K562 (cell line): ENCODE data around the gene UVRAG. TPM values are rescaled to one million over a fixed set of nuclear protein-coding genes. Genes with fewer than 3 reads are reported as not detected.

Experiments used
- ATAC-seq: fragments of 200-7000 bp; cut with Tn5 transposase; 3 replicates; pipeline ENCODE4 v1.9.1; 2020; ENCODE audit warnings: moderate library complexity
- BruUV-seq: library from RNA; stranded (reverse); fragments of 400-500 nt; replicated peaks from 2 replicates; lab custom pipeline; 2021; lab: Mats Ljungman, UMichigan
- CTCF ChIA-PET: fragments of 300-600 bp; formaldehyde crosslinking; extraction: SDS; loops from one replicate; lab custom pipeline; 2021; ENCODE audit warnings: low intra/inter-chr PET ratio; lab: Yijun Ruan, JAX
- POLR2A ChIA-PET: fragments of 300-600, 350-650 bp; sonication (Branson Sonifier 250); formaldehyde crosslinking; extraction: SDS; loops from one replicate; lab custom pipeline; 2021; ENCODE audit warnings: antibody characterized with exemption, inconsistent platforms; lab: Yijun Ruan, JAX
- DNase-seq, 4 experiments: peaks; one replicate each; pipeline versions ENCODE4 v3.0.0 to v3.0.0-alpha.2; 2011 to 2018; ENCODE audit warnings: low spot score in 3 of 4, mixed read lengths in 3 of 4; ENCODE audit errors: extremely low read depth in 1 of 4
- FAIRE-seq: peaks from 2 replicates; lab custom pipeline; 2011; peaks lifted over from hg19 to GRCh38; lab: Jason Lieb, UNC
- H2AFZ ChIP-seq: 2 replicates; pipeline ENCODE4 v1.6.0; 2011; ENCODE audit warnings: low read depth, low read length, control low read depth, inconsistent platforms
- H3K27ac ChIP-seq: fragments of 200-600 bp; 3 replicates; pipeline ENCODE4 v1.8.0; 2011; ENCODE audit warnings: low read depth, mild to moderate bottlenecking, control low read depth, inconsistent platforms, low read length, moderate library complexity, mixed read lengths; ENCODE audit errors: extremely low read depth
- H3K27me3 ChIP-seq, 2 experiments: fragments of 300-600 bp in 1 of 2; 2 replicates in 1 of 2; 3 replicates in 1 of 2; pipeline versions ENCODE4 v1.6.0 to v1.8.0; 2011; ENCODE audit warnings: inconsistent platforms in 2 of 2, low read length in 2 of 2, mild to moderate bottlenecking in 1 of 2, mixed read lengths in 1 of 2, moderate library complexity in 1 of 2; ENCODE audit not compliant: control insufficient read depth in 2 of 2, insufficient read depth in 2 of 2
- H3K36me3 ChIP-seq: fragments of 300-600 bp; 3 replicates; pipeline ENCODE4 v1.8.0; 2011; ENCODE audit warnings: mild to moderate bottlenecking, low read length, inconsistent platforms; ENCODE audit not compliant: control insufficient read depth, insufficient read depth
- H3K4me1 ChIP-seq, 2 experiments: fragments of 200-600 bp in 1 of 2; replicated peaks in 1 of 2; 2 replicates in 1 of 2; 3 replicates in 1 of 2; pipeline versions ENCODE4 v1.5.1 to v1.8.0; 2011; ENCODE audit warnings: inconsistent platforms in 2 of 2, low read length in 2 of 2, mild to moderate bottlenecking in 1 of 2, mixed read lengths in 1 of 2, moderate library complexity in 1 of 2; ENCODE audit not compliant: control insufficient read depth in 2 of 2, insufficient read depth in 2 of 2
- H3K4me2 ChIP-seq: 2 replicates; pipeline ENCODE4 v1.6.1; 2011; ENCODE audit warnings: low read length, control low read depth, inconsistent platforms, mixed read lengths; ENCODE audit not compliant: insufficient read depth
- H3K4me3 ChIP-seq: fragments of 200-600 bp; sonication (generic), shearing (Covaris generic); 2 replicates; pipeline ENCODE4 v1.5.1; 2016; ENCODE audit warnings: control low read depth, inconsistent platforms
- H3K79me2 ChIP-seq: fragments of 200-600 bp; 3 replicates; pipeline ENCODE4 v1.8.0; 2011; ENCODE audit warnings: low read length, inconsistent platforms; ENCODE audit not compliant: control insufficient read depth, insufficient read depth
- H3K9ac ChIP-seq, 2 experiments: 2 replicates each; pipeline versions ENCODE4 v1.6.0 to v1.6.1; 2011; ENCODE audit warnings: low read depth in 2 of 2, low read length in 2 of 2, control low read depth in 1 of 2, inconsistent platforms in 1 of 2, mild to moderate bottlenecking in 1 of 2, mixed read lengths in 1 of 2; ENCODE audit not compliant: insufficient read depth in 1 of 2
- H3K9me1 ChIP-seq: one replicate; pipeline ENCODE4 v1.6.0; 2011; ENCODE audit warnings: inconsistent platforms, mild to moderate bottlenecking, low read length, moderate library complexity; ENCODE audit not compliant: control insufficient read depth, insufficient read depth
- H3K9me3 ChIP-seq: replicated peaks from 2 replicates; pipeline ENCODE4 v1.5.1; 2011; ENCODE audit warnings: low read depth, low read length, inconsistent platforms; ENCODE audit not compliant: control insufficient read depth, insufficient read depth
- H4K20me1 ChIP-seq: replicated peaks from 2 replicates; pipeline ENCODE4 v1.6.1; 2011; ENCODE audit warnings: low read length, inconsistent platforms, mixed read lengths; ENCODE audit not compliant: control insufficient read depth, insufficient read depth
- DNMT1 ChIP-seq: fragments of 450-650 bp; IDR thresholded peaks from 2 replicates; pipeline ENCODE4 v1.6.1; 2016; ENCODE audit warnings: antibody characterized with exemption, mild to moderate bottlenecking
- FUS ChIP-seq: fragments of 200-400 bp; formaldehyde crosslinking; optimal IDR thresholded peaks from 2 replicates; pipeline ENCODE3; 2017; ENCODE audit warnings: low read depth, low read length
- HDAC6 ChIP-seq: IDR thresholded peaks from 2 replicates; pipeline ENCODE4 v1.6.1; 2012; ENCODE audit warnings: low read depth, mild to moderate bottlenecking, control low read depth, inconsistent platforms, low read length, moderate library complexity
- HEY1 ChIP-seq: fragments of 250-450 bp; sonication (Bioruptor Pico); IDR thresholded peaks from 2 replicates; pipeline ENCODE4 v1.5.0; 2020; ENCODE audit warnings: mild to moderate bottlenecking, moderate library complexity, borderline replicate concordance
- KAT7 ChIP-seq: sonication (generic); formaldehyde crosslinking; IDR thresholded peaks from 2 replicates; pipeline ENCODE4 v1.8.0; 2022; ENCODE audit warnings: missing genetic modification reagents, mild to moderate bottlenecking, borderline replicate concordance
- NR1H2 ChIP-seq: sonication (generic); formaldehyde crosslinking; IDR thresholded peaks from 2 replicates; pipeline ENCODE4 v1.4.0; 2020; ENCODE audit warnings: mild to moderate bottlenecking, missing genetic modification reagents
- RBM17 ChIP-seq: fragments of 200-400 bp; formaldehyde crosslinking; IDR thresholded peaks from 2 replicates; pipeline ENCODE4 v1.6.1; 2017; ENCODE audit warnings: low read depth, mild to moderate bottlenecking, low read length, borderline replicate concordance
- SMARCA4 ChIP-seq: fragments of 450-650 bp; IDR thresholded peaks from 2 replicates; pipeline ENCODE4 v1.6.1; 2016
- TAF9B ChIP-seq: fragments of 450-650 bp; IDR thresholded peaks from 2 replicates; pipeline ENCODE4 v1.6.1; 2018; ENCODE audit warnings: mild to moderate bottlenecking; ENCODE audit not compliant: partially characterized antibody
- ZNF253 ChIP-seq: fragments of 250-450 bp; sonication (Bioruptor Pico); conservative IDR thresholded peaks from 2 replicates; pipeline ENCODE4 v1.6.1; 2021; ENCODE audit warnings: mild to moderate bottlenecking
- ZNF431 ChIP-seq: sonication (generic); formaldehyde crosslinking; IDR thresholded peaks from 2 replicates; pipeline ENCODE4 v1.8.0; 2022; ENCODE audit warnings: mild to moderate bottlenecking, missing genetic modification reagents
- ZNF583 ChIP-seq: fragments of 250-450 bp; sonication (Bioruptor Pico); IDR thresholded peaks from 2 replicates; pipeline ENCODE4 v1.4.0; 2020
- whole genome bisulfite sequencing: fragments of 100-300 bp; shearing (Covaris generic); methylation state at CpG from one replicate; pipeline ENCODE4 v1.1.6; 2016; ENCODE audit warnings: low coverage, mixed read lengths; ENCODE audit not compliant: insufficient coverage; ENCODE audit errors: missing lambda C conversion rate; 5-methylcytosine and 5-hydroxymethylcytosine counted together
- in situ Hi-C: fragments of 300-500 bp; cut with MboI; formaldehyde crosslinking; loops from 4 replicates; pipeline ENCODE4 v1.15.0; 2018; ENCODE audit warnings: inconsistent platforms, mixed read lengths
- intact Hi-C: fragments of 100-400 bp; cut with micrococcal nuclease; formaldehyde crosslinking; loops from 2 replicates; pipeline ENCODE4 v1.14.2; 2022
- polyA plus RNA-seq, 8 experiments: library from polyadenylated mRNA; depleted of rRNA in 4 of 8; stranded (reverse) in 5 of 8; unstranded in 3 of 8; fragments of >200 nt; fragmentation: Nextera tagmentation in 2 of 8; fragmentation: Illumina TruSeq in 1 of 8; extraction: Ambion mirVana in 2 of 8; extraction: Trizol in 1 of 8; gene quantifications; 2 replicates each; pipeline versions ENCODE4 v1.2.1 to v1.2.3, GENCODE V29; 2011 to 2014; ENCODE audit warnings: inconsistent platforms in 1 of 8, missing spikeins in 1 of 8
- total RNA-seq, 7 experiments: library from RNA; depleted of rRNA in 6 of 7; stranded (reverse); fragments of >200 nt in 6 of 7; fragmentation: Illumina TruSeq in 2 of 7; extraction: Trizol in 2 of 7; gene quantifications; 2 replicates each; pipeline versions ENCODE4 v1.2.1 to v1.2.3, GENCODE V29; 2011 to 2021; ENCODE audit warnings: low replicate concordance in 1 of 7
- TF ChIP-seq, protein P1 (sequence below): fragments of 200-400 bp; formaldehyde crosslinking; IDR thresholded peaks from 2 replicates; pipeline ENCODE4 v1.6.1; 2017; ENCODE audit warnings: mild to moderate bottlenecking, low read depth, low read length, moderate library complexity
- TF ChIP-seq, protein P2 (sequence below): sonication (generic); formaldehyde crosslinking; IDR thresholded peaks from 2 replicates; pipeline ENCODE4 v1.9.0; 2022; ENCODE audit warnings: mild to moderate bottlenecking, missing genetic modification reagents
- TF ChIP-seq, protein P3 (sequence below): sonication (generic); formaldehyde crosslinking; IDR thresholded peaks from 2 replicates; pipeline ENCODE4 v1.4.0; 2020; ENCODE audit warnings: mild to moderate bottlenecking, missing genetic modification reagents
- TF ChIP-seq, protein P4 (sequence below): sonication (generic); formaldehyde crosslinking; IDR thresholded peaks from 2 replicates; pipeline ENCODE4 v1.8.0; 2023; ENCODE audit warnings: mild to moderate bottlenecking, missing genetic modification reagents

The UVRAG gene
- total and polyA plus RNA-seq, 9 of the 15 experiments (the other 6 are each of a cell fraction or from before 2014, with no cell fraction given): 3.1 to 17.8 (median 12.4) TPM

DNA sequence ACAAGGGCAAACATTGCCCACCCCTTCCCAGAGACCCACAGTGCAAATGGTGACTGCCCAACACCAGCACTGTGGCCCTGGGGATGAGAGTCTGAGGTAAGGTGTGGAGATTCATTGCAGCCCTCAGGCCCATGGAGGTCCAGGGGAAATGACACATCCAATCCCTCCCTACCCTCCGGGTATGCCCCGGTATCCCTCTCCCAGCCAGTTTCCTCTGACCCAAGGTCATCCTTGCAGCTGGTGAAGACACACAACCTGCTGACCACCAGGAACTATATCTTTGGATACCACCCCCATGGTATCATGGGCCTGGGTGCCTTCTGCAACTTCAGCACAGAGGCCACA, 18.9 kb upstream of the UVRAG start:
- H2AFZ ChIP-seq: no peak overlapping the region
- H3K27ac ChIP-seq: no peak overlapping the region
- ATAC-seq: no peak
- no peaks in the 10 kb centered on the region for H3K36me3 ChIP-seq
- H3K9ac ChIP-seq: no peak overlapping the region
- no peak for FAIRE-seq
- no peaks in the 10 kb centered on the region for H3K9me1 ChIP-seq
- DNase-seq: no peak
- no TSS peak for BruUV-seq
- H3K4me2 ChIP-seq: no peak overlapping the region
- H3K4me3 ChIP-seq: no peak overlapping the region
- H3K9me3 ChIP-seq: no peaks in the 10 kb centered on the region
- in situ Hi-C loops (no loop called here), intact Hi-C loops (no loop called here)
- POLR2A ChIA-PET: interaction anchor here (0.5 kb wide), 1 partner anchor 256 kb away, joined by 3 read pairs; no protein-coding TSS in a partner anchor
- H4K20me1 ChIP-seq: no peaks in the 10 kb centered on the region; the same call in 1 of the 2 replicates
- CTCF ChIA-PET: no interaction called here
- H3K79me2 ChIP-seq: no peaks in the 10 kb centered on the region
- WGBS: 11% methylated on average over 2 of the region's 2 CpGs
- H3K27me3 ChIP-seq: peaks cover 0 to 3% of the 10 kb centered on the region in 2 experiments; a peak in 1 of 5 replicates
- no peaks in the 10 kb centered on the region for H3K4me1 ChIP-seq
- TF ChIP-seq ZNF583 (CRISPR knock-in tag): no peak
- no peak for TF ChIP-seq RBM17
- TF ChIP-seq, protein P1, sequence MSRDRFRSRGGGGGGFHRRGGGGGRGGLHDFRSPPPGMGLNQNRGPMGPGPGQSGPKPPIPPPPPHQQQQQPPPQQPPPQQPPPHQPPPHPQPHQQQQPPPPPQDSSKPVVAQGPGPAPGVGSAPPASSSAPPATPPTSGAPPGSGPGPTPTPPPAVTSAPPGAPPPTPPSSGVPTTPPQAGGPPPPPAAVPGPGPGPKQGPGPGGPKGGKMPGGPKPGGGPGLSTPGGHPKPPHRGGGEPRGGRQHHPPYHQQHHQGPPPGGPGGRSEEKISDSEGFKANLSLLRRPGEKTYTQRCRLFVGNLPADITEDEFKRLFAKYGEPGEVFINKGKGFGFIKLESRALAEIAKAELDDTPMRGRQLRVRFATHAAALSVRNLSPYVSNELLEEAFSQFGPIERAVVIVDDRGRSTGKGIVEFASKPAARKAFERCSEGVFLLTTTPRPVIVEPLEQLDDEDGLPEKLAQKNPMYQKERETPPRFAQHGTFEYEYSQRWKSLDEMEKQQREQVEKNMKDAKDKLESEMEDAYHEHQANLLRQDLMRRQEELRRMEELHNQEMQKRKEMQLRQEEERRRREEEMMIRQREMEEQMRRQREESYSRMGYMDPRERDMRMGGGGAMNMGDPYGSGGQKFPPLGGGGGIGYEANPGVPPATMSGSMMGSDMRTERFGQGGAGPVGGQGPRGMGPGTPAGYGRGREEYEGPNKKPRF: no peak
- TF ChIP-seq, protein P2, sequence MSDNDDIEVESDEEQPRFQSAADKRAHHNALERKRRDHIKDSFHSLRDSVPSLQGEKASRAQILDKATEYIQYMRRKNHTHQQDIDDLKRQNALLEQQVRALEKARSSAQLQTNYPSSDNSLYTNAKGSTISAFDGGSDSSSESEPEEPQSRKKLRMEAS: no peak
- TF ChIP-seq NR1H2 (CRISPR knock-in tag): no peak
- TF ChIP-seq KAT7: no peak
- TF ChIP-seq, protein P3, sequence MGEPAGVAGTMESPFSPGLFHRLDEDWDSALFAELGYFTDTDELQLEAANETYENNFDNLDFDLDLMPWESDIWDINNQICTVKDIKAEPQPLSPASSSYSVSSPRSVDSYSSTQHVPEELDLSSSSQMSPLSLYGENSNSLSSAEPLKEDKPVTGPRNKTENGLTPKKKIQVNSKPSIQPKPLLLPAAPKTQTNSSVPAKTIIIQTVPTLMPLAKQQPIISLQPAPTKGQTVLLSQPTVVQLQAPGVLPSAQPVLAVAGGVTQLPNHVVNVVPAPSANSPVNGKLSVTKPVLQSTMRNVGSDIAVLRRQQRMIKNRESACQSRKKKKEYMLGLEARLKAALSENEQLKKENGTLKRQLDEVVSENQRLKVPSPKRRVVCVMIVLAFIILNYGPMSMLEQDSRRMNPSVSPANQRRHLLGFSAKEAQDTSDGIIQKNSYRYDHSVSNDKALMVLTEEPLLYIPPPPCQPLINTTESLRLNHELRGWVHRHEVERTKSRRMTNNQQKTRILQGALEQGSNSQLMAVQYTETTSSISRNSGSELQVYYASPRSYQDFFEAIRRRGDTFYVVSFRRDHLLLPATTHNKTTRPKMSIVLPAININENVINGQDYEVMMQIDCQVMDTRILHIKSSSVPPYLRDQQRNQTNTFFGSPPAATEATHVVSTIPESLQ (CRISPR knock-in tag): no peak
- no peak for TF ChIP-seq DNMT1
- no peak for TF ChIP-seq HDAC6
- no peak for TF ChIP-seq SMARCA4
- no peak for TF ChIP-seq TAF9B
- no peak for TF ChIP-seq ZNF253 (CRISPR knock-in tag)
- TF ChIP-seq FUS: no peak
- no peak for TF ChIP-seq ZNF431 (CRISPR knock-in tag)
- no peak for TF ChIP-seq HEY1
- TF ChIP-seq, protein P4, sequence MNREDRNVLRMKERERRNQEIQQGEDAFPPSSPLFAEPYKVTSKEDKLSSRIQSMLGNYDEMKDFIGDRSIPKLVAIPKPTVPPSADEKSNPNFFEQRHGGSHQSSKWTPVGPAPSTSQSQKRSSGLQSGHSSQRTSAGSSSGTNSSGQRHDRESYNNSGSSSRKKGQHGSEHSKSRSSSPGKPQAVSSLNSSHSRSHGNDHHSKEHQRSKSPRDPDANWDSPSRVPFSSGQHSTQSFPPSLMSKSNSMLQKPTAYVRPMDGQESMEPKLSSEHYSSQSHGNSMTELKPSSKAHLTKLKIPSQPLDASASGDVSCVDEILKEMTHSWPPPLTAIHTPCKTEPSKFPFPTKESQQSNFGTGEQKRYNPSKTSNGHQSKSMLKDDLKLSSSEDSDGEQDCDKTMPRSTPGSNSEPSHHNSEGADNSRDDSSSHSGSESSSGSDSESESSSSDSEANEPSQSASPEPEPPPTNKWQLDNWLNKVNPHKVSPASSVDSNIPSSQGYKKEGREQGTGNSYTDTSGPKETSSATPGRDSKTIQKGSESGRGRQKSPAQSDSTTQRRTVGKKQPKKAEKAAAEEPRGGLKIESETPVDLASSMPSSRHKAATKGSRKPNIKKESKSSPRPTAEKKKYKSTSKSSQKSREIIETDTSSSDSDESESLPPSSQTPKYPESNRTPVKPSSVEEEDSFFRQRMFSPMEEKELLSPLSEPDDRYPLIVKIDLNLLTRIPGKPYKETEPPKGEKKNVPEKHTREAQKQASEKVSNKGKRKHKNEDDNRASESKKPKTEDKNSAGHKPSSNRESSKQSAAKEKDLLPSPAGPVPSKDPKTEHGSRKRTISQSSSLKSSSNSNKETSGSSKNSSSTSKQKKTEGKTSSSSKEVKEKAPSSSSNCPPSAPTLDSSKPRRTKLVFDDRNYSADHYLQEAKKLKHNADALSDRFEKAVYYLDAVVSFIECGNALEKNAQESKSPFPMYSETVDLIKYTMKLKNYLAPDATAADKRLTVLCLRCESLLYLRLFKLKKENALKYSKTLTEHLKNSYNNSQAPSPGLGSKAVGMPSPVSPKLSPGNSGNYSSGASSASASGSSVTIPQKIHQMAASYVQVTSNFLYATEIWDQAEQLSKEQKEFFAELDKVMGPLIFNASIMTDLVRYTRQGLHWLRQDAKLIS (CRISPR knock-in tag): no peak
